ENCODE results near the gene CORO2B.

The CORO2B gene

DNA sequence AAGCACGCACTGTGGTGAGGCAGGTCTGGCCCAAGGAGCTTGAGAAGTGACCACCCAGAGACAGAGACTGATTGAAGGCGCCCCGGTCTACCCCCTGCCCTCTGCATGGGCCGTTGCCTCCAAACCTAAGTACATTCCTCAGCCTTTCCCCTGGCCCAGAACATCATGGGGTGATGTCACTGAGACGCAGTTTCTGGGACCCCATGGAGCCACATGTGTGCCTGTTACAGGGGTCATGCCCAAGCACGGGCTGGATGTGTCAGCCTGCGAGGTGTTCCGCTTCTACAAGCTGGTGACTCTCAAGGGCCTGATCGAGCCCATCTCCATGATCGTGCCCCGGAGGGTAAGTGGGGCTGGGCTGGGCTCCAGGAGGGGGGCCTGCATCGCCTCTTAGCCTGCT is 139.7 kb downstream of the CORO2B start:
- intact Hi-C loops (cut with DNase I) = no loop called here
- no peak for DNase-seq

- intact Hi-C loops (cut with DNase I) = no loop called here
- no peak for DNase-seq
Measured at GRCh38 chr15:68719051-68719450, 140.3 kb downstream of the CORO2B start.

DNA sequence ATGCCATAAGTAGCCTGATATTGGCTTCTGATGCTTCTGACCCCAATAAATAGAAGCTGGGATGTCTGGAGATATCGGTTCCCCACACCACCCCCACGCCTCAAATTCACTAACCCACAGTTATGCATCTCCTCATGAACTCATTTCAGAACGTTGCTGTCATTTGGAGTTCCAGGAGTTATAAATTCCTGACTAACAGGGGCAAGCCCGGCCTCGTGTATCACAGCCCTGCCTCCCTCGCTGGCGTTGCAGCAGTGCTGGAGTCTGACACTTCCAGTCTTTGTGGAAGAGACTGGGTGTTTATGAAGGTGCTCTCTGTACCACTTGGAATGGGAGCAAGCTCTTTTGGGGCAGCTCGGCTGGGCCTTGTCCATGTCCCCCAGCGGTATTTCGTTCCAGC is 140.9 kb downstream of the CORO2B start:
- DNase-seq = peak in 2 of 42 donors; percentile 20 to 29
- intact Hi-C loops (cut with DNase I) = loop anchor here (5.0 kb wide), 1 partner anchor 108 kb away; no protein-coding TSS in a partner anchor

- intact Hi-C loops (cut with DNase I) = loop anchor here (5.0 kb wide), 1 partner anchor 105 kb away; no protein-coding TSS in a partner anchor
- DNase-seq = no peak
Measured at GRCh38 chr15:68721886-68722285, 143.1 kb downstream of the CORO2B start.

- intact Hi-C loops (cut with DNase I) = no loop called here
Measured at GRCh38 chr15:68725736-68726135, 146.9 kb downstream of the CORO2B start.

DNA sequence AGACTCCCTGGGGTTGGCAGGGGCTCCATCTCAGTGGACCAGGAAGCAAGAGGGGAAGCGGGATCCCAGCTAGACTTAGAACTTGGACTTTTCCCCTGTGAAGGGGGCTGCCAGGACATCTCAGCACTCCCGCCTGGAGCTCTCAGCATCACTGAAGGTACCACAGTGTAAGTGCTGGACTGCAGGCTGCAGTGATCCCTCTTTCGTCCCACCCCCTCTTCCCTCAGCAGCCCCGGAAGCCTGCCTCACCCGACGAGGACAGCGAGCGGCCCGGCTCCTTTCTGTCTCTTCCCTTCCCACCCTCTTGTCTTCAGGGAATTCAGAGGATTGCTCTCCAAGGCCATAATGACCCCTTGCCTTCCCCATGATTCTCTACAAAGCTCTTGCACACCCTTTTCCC is 147.5 kb downstream of the CORO2B start:
- no peak for DNase-seq
- intact Hi-C loops (cut with DNase I) = no loop called here

More at GRCh38 chr15:68725736-68726135, 146.9 kb downstream of the CORO2B start:
- peak in 10 of 42 donors; percentile 8 to 42 (median 24) for DNase-seq

DNA sequence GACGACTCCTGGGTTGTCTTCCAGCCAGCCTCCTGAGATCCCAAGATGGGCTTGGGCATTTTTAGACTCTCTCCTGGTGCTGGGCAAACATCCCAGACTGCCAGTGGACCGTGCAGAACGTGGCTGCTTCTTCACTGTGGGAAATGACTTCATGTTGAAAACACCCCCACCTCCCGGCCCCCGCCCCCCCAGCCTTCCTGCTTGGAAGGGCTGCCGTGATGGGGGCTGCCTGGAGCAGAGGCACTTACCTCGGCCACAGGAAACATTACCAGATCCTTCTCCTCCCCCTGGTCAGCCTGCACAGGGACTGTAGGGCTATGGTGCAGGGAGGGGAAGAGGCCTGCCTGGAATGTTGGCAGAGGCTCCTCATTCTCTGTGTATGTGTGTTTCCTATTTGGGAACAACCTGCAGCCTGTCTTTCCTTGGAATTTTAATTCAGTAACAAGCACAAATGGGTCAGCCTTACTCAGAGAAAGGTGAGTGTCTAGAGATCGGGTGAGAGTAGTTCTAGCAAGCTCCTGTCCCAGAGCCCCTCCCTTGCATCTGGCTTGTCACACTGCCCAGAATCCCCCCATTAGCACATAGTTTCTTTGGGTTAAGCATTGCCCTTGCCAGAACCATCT is 151.1 kb downstream of the CORO2B start:
- intact Hi-C loops (cut with DNase I) = loop anchor here (5.0 kb wide), 1 partner anchor 147 kb away; no protein-coding TSS in a partner anchor
- peak in 2 of 42 donors; percentile 7 to 24 for DNase-seq

DNA sequence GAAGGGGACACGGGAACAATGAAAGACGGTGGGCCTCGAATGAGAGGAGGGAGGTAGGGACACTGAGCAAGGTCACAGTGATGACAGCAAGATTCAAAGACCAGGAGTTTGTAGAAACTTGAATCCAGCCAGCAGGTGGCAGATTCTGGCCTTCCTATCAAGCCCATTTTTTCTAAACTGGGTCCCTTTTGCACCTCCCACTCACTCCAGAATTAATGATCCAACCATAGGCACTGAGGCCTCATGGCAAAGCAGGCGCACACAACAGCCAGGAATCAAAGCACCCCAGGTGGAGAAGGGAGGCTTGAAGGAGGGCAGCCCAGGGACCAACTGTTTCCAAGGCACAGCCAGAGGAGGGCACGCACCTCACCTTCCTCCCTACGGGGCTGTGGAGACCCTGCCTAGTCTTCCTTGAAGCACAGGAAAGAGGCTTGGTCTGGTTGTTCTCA is 151.7 kb downstream of the CORO2B start:
- intact Hi-C loops (cut with DNase I) = loop anchor here (5.0 kb wide), 1 partner anchor 147 kb away; no protein-coding TSS in a partner anchor
- DNase-seq = peak in 40 of 42 donors; percentile 30 to 85 (median 66)

GRCh38 chr15:68730976-68731897 is 152.4 kb downstream of the CORO2B start:
- intact Hi-C loops (cut with DNase I) = loop anchor here (5.0 kb wide), 1 partner anchor 146 kb away; no protein-coding TSS in a partner anchor
- no peak for DNase-seq

GRCh38 chr15:68732451-68732850 is 153.7 kb downstream of the CORO2B start:
- intact Hi-C loops (cut with DNase I) = loop anchor here (5.0 kb wide), 1 partner anchor 145 kb away; no protein-coding TSS in a partner anchor
- no peak for DNase-seq

GRCh38 chr15:68733666-68734065 is 154.9 kb downstream of the CORO2B start:
- intact Hi-C loops (cut with DNase I) = loop anchor here (5.0 kb wide), 1 partner anchor 144 kb away; no protein-coding TSS in a partner anchor
- peak in 1 of 42 donors; percentile 15 for DNase-seq

DNA sequence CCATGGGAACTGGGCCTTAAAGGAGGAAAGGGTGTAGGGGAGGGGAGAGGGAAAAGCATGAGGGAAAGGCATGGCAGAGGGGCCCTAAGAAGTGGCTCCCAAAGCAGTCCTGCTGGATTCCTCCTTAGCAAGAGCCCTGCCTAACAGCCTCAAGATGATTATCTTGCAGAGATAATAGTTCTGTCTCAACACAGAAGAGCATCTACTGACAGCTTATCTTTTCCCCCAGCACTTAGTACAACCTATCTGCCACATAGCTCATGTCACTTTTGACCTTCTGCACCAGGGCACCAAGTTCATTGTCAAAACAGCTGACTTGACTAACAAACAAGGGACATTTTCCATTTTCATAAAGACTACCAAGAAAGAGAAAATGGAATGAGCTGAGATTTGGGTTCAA is 155.6 kb downstream of the CORO2B start:
- DNase-seq = no peak
- intact Hi-C loops (cut with DNase I) = loop anchor here (5.0 kb wide), 1 partner anchor 143 kb away; no protein-coding TSS in a partner anchor

GRCh38 chr15:68734881-68735280 is 156.1 kb downstream of the CORO2B start:
- intact Hi-C loops (cut with DNase I) = loop anchor here (5.0 kb wide), 1 partner anchor 142 kb away; no protein-coding TSS in a partner anchor
- DNase-seq = no peak

DNA sequence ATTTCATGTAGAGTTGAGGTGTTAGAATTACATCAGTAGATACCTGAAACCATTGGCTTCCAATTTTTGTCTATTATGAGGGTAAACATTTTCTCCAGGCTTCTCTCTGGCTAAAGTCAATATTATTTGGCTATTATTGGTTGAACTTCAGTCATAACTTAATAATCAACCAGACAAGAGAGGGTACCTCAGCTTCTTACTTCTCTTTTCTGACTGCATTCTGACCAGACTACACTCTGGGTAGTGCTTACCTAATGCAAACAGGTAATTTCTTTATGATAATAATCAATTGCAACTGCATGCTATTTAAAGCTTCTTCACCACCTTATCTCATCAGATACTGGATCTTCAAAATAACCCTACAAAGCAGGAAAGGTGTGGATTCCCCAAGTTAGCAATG is 156.8 kb downstream of the CORO2B start:
- intact Hi-C loops (cut with DNase I) = no loop called here
- DNase-seq = no peak

- DNase-seq = peak in 25 of 42 donors; percentile 21 to 81 (median 53)
- intact Hi-C loops (cut with DNase I) = no loop called here
Measured at GRCh38 chr15:68739390-68740080, 160.7 kb downstream of the CORO2B start.

- peak in 2 of 42 donors; percentile 3 to 37 for DNase-seq
- intact Hi-C loops (cut with DNase I) = no loop called here
Measured at GRCh38 chr15:68743256-68743655, 164.5 kb downstream of the CORO2B start.

DNA sequence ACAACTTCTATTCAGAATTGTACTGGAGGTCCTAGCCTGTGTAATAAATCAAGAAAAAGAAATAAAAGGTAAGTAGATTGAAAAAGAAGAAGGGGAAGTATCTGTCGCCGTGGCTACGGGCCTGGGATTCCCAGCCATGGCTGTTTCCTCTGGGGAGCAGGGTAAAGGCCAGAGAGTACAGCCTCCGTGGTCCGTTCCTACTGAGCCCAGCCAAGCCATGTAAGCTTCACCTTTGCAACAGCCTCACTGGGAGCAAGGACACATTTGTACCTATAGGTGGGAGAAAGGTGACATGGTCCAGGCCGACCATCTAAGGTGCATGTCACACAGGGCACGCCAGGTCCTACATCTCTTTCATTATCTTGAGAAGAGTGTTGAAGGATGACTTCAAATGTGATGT is 170.6 kb downstream of the CORO2B start:
- intact Hi-C loops (cut with DNase I) = no loop called here
- peak in 1 of 42 donors; percentile 3 for DNase-seq

- DNase-seq = peak in 1 of 42 donors; percentile 18
- intact Hi-C loops (cut with DNase I) = no loop called here
Measured at GRCh38 chr15:68749793-68750192, 171.0 kb downstream of the CORO2B start.

DNA sequence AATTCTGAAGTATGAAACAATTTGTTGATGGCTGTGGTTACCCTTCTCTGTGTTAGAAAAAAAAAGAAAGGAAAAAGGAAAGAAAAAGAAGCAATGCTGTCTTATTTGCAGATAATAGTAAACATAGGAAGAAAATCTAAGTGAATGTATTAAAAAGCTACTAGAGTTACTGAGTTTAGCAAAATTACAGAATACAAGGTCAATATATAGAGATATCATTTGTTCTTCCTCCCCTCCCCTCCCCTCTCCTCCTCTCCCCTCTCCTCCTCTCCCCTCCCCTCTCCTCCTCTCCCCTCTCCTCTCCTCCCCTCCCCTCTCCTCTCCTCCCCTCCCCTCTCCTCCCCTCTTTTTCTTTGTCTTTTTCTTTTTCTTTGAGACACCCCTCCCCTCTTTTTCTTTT is 172.8 kb downstream of the CORO2B start:
- intact Hi-C loops (cut with DNase I) = no loop called here
- DNase-seq = no peak

All from head of caudate nucleus (tissue), 42 donors.